GM23338 (cell line): ENCODE results near the gene ZNF775.

Source experiments
- CREB1 ChIP-seq: fragments of 250-450 bp; sonication (Bioruptor Pico); IDR thresholded peaks from 2 replicates; pipeline ENCODE4 v1.5.0; 2020; ENCODE audit warnings: low read depth, mild to moderate bottlenecking, moderate library complexity
- CTCF ChIP-seq, 2 experiments: fragments of 200-600 bp in 1 of 2; sonication (generic) in 1 of 2; conservative IDR thresholded peaks; 2 replicates each; pipeline versions ENCODE4 v1.5.1 to v1.6.1; 2016 to 2017; ENCODE audit warnings: antibody characterized with exemption in 2 of 2, low read depth in 2 of 2, mild to moderate bottlenecking in 2 of 2, moderate library complexity in 1 of 2
- EZH2 ChIP-seq: fragments of 200-600 bp; sonication (generic); IDR thresholded peaks from one replicate; pipeline ENCODE4 v1.8.0; 2017; ENCODE audit warnings: antibody characterized with exemption, mild to moderate bottlenecking, low read depth; ENCODE audit not compliant: unreplicated experiment
- EZH2phosphoT487 ChIP-seq: fragments of 200-600 bp; sonication (generic); IDR thresholded peaks from one replicate; pipeline ENCODE4 v1.8.1; 2018; ENCODE audit warnings: antibody characterized with exemption; ENCODE audit not compliant: unreplicated experiment
- JUNB ChIP-seq: IDR thresholded peaks from one replicate; pipeline ENCODE4 v1.6.1; 2016; ENCODE audit warnings: antibody characterized with exemption; ENCODE audit not compliant: unreplicated experiment
- NANOG ChIP-seq: IDR thresholded peaks from 2 replicates; pipeline ENCODE4 v1.6.1; 2016; ENCODE audit warnings: antibody characterized with exemption, borderline replicate concordance
- POLR2AphosphoS5 ChIP-seq: IDR thresholded peaks from 2 replicates; pipeline ENCODE4 v1.6.1; 2016; ENCODE audit warnings: antibody characterized with exemption, low read depth
- REST ChIP-seq: IDR thresholded peaks from one replicate; pipeline ENCODE4 v1.6.1; 2018; ENCODE audit warnings: antibody characterized with exemption; ENCODE audit not compliant: unreplicated experiment
- STAT1 ChIP-seq: IDR thresholded peaks from one replicate; pipeline ENCODE4 v1.6.1; 2016; ENCODE audit warnings: antibody characterized with exemption; ENCODE audit not compliant: unreplicated experiment
- ZNF114 ChIP-seq: fragments of 250-450 bp; sonication (Bioruptor Pico); IDR thresholded peaks from 2 replicates; pipeline ENCODE4 v1.5.0; 2020; ENCODE audit warnings: mild to moderate bottlenecking, moderate library complexity
- ZNF331 ChIP-seq: fragments of 250-450 bp; sonication (Bioruptor Pico); IDR thresholded peaks from 2 replicates; pipeline ENCODE4 v1.5.0; 2020; ENCODE audit warnings: low read depth, mild to moderate bottlenecking, moderate library complexity
- ZNF462 ChIP-seq: fragments of 250-450 bp; sonication (Bioruptor Pico); IDR thresholded peaks from 2 replicates; pipeline ENCODE4 v1.5.0; 2020; ENCODE audit warnings: mild to moderate bottlenecking, moderate library complexity

- TF ChIP-seq CTCF (conservative IDR thresholded peaks at IDR 0.05; ENCODE audit: low read depth in 2 of 2) (no peak), POLR2AphosphoS5 (no peak), JUNB (no peak), EZH2 (no peak), REST (no peak), CREB1 (CRISPR knock-in tag) (no peak), ZNF114 (no peak), EZH2phosphoT487 (no peak), ZNF331 (CRISPR knock-in tag) (no peak), NANOG (no peak), STAT1 (no peak), ZNF462 (CRISPR knock-in tag) (no peak)
These were observed 52.9 kb downstream of the ZNF775 start for GRCh38 chr7:150431839-150432658.
